DMS153 (cell line): Measurements from ENCODE around the gene PCDH12.

Experiments
- DNase-seq: peaks from one replicate; lab custom pipeline; 2025; lab: John Stamatoyannopoulos, UW

Gene PCDH12

GRCh38 chr5:141906972-141907371 is 51.0 kb downstream of the PCDH12 start:
- no peak for DNase-seq

- no peak for DNase-seq
Observed at GRCh38 chr5:141906517-141906916, 51.5 kb downstream of the PCDH12 start.

GRCh38 chr5:141904551-141904950 is 53.5 kb downstream of the PCDH12 start:
- DNase-seq = no peak

GRCh38 chr5:141903261-141903660 is 54.7 kb downstream of the PCDH12 start:
- DNase-seq = no peak

- no peak for DNase-seq
Observed at GRCh38 chr5:141902015-141902814, 55.8 kb downstream of the PCDH12 start.

GRCh38 chr5:141898448-141899049 is 59.5 kb downstream of the PCDH12 start:
- no peak for DNase-seq

GRCh38 chr5:141897425-141897824 is 60.6 kb downstream of the PCDH12 start:
- DNase-seq = no peak
